ENCODE data around the gene COBLL1.

COBLL1 gene

GRCh38 chr2:164669291-164669690, 172.3 kb downstream of the COBLL1 start:
- TF ChIP-seq SIN3A (IDR thresholded peaks at IDR 0.05; ENCODE audit: borderline replicate concordance, insufficient read depth, low read length) (no peak), POLR2AphosphoS5 (IDR thresholded peaks at IDR 0.05; ENCODE audit: low read depth, low read length) (no peak), FOXP2 (optimal IDR thresholded peaks at IDR 0.05; ENCODE audit: borderline replicate concordance, extremely low read depth, extremely low read length, insufficient read depth) (no peak), REST (IDR thresholded peaks at IDR 0.05; ENCODE audit: insufficient read depth in 1 of 2, low read depth in 2 of 2, low read length in 2 of 2) (no peak), TAF1 (IDR thresholded peaks at IDR 0.05; ENCODE audit: borderline replicate concordance, insufficient read depth, low read length) (no peak)

GRCh38 chr2:164667566-164667965, 174.1 kb downstream of the COBLL1 start:
- no peak for TF ChIP-seq POLR2AphosphoS5 (IDR thresholded peaks at IDR 0.05; ENCODE audit: low read depth, low read length)
- TF ChIP-seq REST (IDR thresholded peaks at IDR 0.05; ENCODE audit: insufficient read depth in 1 of 2, low read depth in 2 of 2, low read length in 2 of 2): no peak
- no peak for TF ChIP-seq FOXP2 (optimal IDR thresholded peaks at IDR 0.05; ENCODE audit: borderline replicate concordance, extremely low read depth, extremely low read length, insufficient read depth)
- TF ChIP-seq SIN3A (IDR thresholded peaks at IDR 0.05; ENCODE audit: borderline replicate concordance, insufficient read depth, low read length): no peak
- TF ChIP-seq TAF1 (IDR thresholded peaks at IDR 0.05; ENCODE audit: borderline replicate concordance, insufficient read depth, low read length): no peak

- no peak for TF ChIP-seq FOXP2 (optimal IDR thresholded peaks at IDR 0.05; ENCODE audit: borderline replicate concordance, extremely low read depth, extremely low read length, insufficient read depth)
- TF ChIP-seq POLR2AphosphoS5 (IDR thresholded peaks at IDR 0.05; ENCODE audit: low read depth, low read length): no peak
- no peak for TF ChIP-seq TAF1 (IDR thresholded peaks at IDR 0.05; ENCODE audit: borderline replicate concordance, insufficient read depth, low read length)
- no peak for TF ChIP-seq REST (IDR thresholded peaks at IDR 0.05; ENCODE audit: insufficient read depth in 1 of 2, low read depth in 2 of 2, low read length in 2 of 2)
- TF ChIP-seq SIN3A (IDR thresholded peaks at IDR 0.05; ENCODE audit: borderline replicate concordance, insufficient read depth, low read length): no peak
Observed at GRCh38 chr2:164664070-164664469, 177.6 kb downstream of the COBLL1 start.

GRCh38 chr2:164662868-164663631, 178.6 kb downstream of the COBLL1 start:
- no peak for TF ChIP-seq REST (IDR thresholded peaks at IDR 0.05; ENCODE audit: insufficient read depth in 1 of 2, low read depth in 2 of 2, low read length in 2 of 2)
- no peak for TF ChIP-seq TAF1 (IDR thresholded peaks at IDR 0.05; ENCODE audit: borderline replicate concordance, insufficient read depth, low read length)
- no peak for TF ChIP-seq POLR2AphosphoS5 (IDR thresholded peaks at IDR 0.05; ENCODE audit: low read depth, low read length)
- no peak for TF ChIP-seq FOXP2 (optimal IDR thresholded peaks at IDR 0.05; ENCODE audit: borderline replicate concordance, extremely low read depth, extremely low read length, insufficient read depth)
- TF ChIP-seq SIN3A (IDR thresholded peaks at IDR 0.05; ENCODE audit: borderline replicate concordance, insufficient read depth, low read length): no peak
